22Rv1 (cell line): ENCODE measurements around the gene SPIN2B.

Experiments
- CTCF ChIP-seq: fragments of 450-650 bp; IDR thresholded peaks from 2 replicates; pipeline ENCODE4 v1.5.1; 2017; ENCODE audit warnings: mild to moderate bottlenecking
- ZFX ChIP-seq: fragments of 450-650 bp; IDR thresholded peaks from 2 replicates; pipeline ENCODE4 v1.6.1; 2017; ENCODE audit warnings: antibody characterized with exemption, borderline replicate concordance

DNA sequence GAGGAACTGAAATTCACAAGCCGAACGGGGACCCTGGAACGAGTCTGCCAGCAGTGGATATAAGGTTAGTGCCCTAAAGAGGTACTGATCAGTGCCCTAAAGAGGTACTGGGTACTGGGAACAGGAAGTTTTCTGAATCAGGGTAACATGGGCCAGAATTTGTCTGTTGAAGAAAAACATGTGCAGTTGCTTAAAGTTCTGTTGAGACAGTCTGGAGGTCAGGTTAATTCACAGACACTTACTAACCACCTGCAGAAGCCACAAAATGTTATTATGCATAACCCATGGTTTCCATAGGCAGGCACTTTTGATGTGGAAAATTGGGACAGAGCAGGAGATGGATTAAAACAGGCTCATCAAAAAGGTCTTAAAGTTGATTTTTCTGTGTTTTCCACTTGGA lies 17.9 kb downstream of the SPIN2B start:
- no peak for TF ChIP-seq CTCF
- no peak for TF ChIP-seq ZFX
